GM21825 (cell line): ENCODE measurements around the gene TRIO.

Experiments used
- ATAC-seq: cut with Tn5 transposase; IDR thresholded peaks from one replicate; pipeline ENCODE4 v1.9.1; 2021; ENCODE audit warnings: mild to moderate bottlenecking, moderate library complexity; ENCODE audit not compliant: unreplicated experiment

Gene TRIO

DNA sequence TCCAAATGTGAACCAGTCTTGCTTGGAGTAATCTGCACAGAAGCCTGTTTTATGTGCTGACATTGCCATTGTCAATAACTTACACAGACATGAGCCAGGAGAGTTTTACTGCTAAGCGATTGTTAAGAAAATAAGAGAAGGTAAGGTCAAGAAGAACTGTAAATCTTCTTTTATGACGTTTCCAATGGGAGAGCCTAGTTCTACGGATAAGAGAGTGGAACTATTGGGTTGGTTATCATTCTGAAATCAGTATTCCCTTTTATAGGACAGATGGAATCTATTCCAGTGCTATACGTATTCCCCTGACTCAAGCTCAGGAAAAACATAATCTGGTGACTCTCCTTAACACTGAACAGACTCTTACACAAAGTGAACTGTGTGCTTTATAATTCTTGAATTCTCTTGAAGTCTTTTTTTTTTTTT, 300.5 kb downstream of the TRIO start:
- no peak for ATAC-seq

DNA sequence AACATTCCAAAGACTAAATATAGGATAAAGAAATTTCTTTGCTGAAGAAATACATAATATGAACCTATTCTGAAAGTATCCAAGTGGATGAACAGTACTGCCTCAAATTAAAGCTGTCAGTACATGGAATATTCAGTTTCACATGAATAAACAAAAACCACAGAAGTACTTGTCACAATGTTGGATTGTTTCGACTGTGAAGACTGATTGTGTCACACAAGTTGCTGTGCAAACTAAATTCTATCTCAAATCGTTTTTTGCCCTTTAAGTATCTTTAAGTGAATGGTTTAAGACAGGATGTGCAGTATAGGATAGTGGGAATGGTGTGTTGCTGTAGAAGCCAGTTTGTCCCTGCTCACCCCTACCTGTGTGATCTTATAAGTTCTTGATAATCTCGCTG, 301.0 kb downstream of the TRIO start:
- no peak for ATAC-seq

DNA sequence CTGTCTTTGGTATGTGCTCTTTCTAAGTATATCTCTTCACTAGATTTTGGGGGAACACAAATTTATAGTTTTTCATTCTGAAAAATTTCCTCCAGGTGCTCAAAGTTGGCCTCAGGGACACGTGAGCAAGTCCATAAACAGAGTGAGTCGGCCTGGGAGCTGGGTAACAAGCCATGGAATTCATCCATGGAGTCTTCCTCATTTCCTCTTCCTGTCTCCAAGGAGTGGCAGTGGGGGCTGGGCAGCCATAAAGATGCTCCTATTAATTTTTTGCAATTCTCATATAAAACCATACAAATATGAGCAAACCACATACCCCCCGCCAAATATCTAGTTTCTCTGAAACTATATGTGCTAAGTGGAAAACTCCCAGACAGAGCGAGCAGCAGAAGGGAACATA, 301.9 kb downstream of the TRIO start:
- ATAC-seq: no peak

DNA sequence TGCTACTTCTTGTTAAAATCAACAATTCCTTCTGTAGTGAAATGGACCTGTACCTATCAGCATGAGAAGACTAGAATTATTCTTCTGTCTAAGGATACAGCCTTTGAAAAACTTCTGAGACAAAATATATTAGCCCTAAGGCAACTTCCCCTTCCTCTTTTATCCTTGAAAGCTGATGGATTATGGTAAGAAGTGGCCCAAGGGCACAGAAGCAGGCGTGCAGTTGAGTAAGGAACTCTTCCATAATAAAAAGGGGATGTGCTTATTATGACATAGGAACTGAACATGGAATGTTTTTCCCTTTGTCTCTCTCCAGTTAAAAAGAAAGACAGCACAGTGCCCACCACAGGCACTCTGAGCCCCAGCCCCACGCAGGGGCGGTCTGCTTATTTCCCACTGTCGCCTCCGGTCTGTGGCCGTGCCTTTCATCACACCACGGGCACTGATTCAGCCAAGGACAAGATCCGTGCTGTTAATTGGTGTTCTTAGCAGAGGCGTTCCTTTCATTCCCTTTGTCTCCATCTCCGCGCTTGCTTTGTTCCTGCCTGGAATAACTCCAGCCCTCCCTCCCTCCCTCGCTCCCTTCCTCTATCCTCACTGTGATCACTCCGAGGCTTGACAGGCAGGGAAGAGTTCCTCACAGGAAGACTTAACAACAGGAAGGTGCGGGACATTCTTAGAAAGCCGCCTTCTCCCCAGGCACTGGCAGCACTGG, 302.6 kb downstream of the TRIO start:
- no peak for ATAC-seq

DNA sequence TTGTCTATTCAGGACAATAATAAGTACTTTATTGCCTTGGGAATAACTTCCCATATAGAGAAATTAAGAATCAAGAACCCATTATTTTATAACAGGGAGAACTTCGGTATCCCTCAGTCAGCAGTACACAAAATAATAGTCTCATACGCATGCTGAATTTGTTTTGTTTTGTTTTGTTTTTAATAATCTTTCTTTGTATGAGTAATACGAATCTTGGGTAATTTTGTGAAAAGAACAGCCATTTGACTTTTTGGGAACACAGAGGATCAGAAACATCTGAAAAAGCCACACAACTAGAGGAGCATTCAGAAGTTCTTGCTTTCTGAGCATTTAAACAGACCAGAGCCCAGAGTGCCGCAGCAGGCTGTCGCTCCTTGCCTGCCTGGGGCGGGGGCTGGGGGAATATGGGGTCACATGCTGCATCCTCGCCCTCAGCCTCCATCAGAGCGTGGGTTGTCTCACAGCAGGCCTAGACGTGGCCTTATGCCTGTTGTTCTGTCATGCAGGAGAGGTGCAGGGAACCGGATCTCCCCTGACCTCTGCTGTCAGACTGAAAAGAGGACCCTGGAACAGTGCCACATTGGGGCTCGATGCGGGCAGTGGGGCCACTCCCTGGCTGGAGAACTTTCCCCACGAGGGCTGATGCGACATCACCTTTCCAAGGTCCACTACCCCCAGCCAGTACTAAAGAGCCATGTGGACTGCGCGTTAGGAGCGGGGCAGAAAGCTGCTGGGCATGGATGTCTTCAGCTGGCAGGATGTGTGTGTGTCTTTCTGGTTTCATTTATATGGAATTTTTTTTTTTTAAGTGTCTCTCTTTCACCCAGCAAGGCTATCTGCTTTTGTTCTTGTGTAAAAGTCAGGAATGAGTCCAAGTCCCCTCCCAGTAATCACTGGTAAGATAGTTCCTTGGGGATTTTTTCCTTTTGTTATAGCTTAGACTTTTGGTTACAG, 305.1 kb downstream of the TRIO start:
- no peak for ATAC-seq

DNA sequence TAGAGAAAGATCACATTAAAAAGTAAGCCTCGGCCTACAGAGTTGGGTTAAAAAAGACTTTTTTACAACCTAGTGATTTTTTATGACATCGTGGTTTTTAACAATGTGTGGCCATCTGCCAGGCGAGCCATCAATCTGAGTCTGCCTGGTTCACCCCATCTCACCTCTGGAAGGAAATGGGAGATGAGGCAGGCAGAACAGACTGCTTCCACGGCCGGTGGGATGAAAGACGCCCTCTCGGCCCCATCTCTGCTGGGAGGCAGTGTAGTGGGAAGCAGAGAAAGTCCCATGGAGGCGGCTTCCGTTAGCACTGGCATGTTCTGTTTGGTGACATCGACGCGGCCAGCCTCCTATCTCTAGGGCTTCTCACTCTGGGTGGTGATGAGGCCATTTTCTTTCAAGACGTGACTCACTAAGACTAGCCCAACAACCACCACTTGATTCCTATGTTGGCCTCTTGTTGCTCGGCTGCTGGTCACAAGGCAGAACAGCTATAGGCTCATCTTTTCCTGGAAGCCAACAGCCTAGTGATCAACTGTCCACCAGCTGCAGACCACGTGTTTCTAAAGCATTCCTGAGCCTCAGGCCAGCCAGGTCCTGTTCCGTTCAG, 306.0 kb downstream of the TRIO start:
- no peak for ATAC-seq

DNA sequence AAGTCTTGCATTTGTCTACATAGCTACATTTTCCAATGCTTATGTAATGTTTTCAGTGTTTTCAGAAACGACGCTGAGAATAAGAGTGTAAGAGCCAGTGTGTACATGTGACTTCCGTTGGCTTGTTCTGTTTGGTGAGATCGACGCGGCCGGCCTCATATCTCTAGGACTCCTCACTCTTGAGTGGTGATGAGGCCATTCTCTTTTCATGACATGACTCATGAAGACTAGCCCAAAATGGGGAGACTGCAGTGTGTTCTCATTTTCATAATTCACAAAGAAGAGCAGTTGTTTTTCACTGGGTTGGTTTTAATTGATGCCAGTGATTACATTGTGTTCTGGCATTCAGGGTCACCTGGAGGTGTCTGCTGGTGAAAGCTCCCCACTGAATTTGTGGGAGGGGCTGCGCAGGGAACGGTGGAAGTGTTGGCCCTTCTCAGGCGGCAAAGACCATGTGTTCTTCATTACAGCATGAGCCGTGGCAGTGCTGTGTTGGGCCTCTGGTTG, 306.9 kb downstream of the TRIO start:
- no peak for ATAC-seq

DNA sequence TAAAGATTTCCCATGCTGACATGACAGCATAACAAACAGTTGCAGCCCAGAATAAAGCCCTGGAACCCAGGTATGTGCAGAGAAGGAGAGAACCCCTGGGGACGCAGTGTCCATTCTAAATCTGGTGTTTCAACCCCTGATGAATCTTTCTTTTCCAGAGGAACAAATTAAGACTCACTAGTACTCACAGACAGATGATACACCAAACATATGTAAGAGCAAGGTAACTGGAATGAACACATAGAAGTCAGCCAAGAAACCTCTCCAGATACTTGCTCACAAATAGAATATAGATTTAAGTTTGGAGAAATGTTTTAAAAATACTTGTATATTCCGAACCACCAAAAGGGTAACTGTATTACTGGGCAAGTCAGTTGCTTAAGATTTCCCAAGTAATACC, 307.6 kb downstream of the TRIO start:
- ATAC-seq: no peak

DNA sequence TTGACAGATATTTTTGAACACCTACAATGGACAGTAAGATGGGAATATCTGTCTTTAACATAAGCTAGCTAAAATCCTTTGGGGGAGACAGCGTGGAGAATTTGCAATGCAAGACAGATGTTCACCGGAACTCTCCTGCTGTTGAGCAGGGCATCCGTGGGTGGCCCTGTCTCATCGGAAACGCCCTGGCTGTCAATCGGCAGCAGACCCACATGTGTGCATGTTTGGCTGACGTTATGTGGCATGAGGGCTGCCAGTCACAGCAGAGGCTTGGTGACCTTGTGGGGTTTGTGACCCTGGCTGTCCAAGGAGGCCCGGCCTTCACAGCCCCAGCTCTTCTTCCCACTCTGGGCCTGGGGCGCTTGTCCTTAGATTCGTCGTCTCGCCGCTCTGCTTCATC, 308.7 kb downstream of the TRIO start:
- no peak for ATAC-seq

DNA sequence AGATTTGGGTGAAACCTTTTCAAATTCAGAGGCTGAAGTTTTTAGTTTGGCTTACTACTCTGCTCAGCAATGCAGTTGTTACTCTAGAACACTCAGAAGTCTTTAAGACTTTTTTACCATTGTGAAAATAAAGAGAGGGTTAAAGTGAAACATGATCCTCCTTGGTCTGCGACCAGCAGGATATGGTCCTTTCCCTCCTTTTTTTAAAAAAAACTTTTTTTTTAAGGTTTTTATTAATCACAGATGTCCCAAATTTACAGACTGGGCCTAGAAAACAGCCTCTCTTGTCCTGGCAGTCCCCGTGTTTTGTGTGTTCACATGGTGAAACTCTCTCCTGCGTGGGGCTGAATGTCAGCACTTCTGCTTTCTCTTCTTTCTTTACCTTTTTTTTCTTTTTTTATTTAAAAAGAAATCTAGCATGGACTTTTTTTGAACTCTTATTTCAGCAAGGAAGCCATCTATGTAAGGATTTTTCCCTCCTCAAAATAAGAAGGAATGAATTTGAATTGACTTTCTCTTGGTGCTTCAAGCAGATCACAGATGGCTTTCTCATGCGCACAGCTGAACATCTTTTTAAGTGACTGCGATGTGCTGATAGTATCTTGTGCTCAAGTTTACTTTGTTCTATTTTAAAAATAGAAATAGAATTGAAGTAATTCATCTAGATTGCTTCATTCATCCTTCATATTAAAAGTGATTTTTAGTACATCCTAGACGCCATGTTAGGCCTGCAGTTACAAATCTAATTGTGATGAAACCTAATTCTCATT, 309.7 kb downstream of the TRIO start:
- no peak for ATAC-seq

DNA sequence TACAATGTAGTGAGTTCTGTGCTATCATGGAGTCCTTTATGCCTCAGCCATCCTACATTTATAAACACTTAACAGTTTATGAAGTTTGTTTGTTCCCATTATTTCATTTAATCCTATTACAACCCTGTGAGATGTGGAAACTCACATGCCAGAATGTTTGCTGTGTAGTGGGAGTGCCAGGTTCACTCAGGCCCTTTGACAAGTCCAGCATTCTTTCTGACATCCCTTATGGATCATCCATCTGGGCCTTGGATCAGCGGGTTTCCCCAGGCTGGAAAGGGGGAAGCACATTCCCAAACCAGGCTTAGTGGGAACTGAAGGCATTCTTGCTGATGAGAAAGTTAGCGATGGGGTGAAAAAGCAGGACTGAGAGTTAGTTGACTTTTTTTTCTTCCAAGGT, 310.3 kb downstream of the TRIO start:
- no peak for ATAC-seq

DNA sequence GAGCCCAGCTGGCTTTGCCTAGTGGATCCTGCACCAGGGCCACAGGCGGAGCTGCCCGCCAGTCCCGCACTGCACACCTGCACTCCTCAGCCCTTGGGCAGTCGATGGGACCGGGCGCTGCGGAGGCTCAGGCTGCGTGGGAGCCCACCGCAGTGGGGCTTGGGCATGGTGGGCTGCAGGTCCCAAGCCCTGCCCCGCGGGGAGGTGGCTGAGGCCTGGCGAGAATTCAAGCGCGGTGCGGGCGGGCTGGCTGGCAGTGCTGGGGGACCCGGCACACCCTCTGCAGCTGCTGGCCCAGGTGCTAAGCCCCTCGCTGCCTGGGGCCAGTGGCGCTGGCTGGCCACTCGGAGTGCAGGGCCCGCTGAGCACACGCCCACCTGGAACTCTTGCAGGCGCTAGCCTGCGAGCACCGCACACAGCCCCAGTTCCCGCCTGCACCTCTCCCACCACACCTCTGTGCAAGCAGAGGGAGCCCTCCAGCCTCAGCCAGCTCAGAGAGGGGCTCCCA, 312.7 kb downstream of the TRIO start:
- no peak for ATAC-seq

DNA sequence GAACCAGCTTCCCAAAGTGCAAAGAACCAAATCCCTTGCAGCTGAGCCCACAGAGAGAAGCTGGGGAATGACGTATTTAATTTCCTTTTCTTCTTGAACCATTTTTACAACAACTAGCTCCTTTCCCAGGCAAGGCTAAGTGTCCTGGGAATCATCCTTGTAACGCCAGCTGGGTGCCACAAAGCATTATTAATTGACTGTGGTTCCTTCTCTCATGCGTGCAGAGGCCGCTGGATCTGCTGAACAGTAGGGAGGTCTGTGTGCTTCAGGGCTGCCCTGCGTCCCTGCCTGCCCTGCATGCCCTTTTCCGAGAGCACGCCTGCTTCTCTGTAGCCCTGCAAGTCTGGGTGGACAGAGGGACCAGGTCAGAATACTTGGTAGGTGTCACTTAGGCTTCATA, 314.3 kb downstream of the TRIO start:
- no peak for ATAC-seq

DNA sequence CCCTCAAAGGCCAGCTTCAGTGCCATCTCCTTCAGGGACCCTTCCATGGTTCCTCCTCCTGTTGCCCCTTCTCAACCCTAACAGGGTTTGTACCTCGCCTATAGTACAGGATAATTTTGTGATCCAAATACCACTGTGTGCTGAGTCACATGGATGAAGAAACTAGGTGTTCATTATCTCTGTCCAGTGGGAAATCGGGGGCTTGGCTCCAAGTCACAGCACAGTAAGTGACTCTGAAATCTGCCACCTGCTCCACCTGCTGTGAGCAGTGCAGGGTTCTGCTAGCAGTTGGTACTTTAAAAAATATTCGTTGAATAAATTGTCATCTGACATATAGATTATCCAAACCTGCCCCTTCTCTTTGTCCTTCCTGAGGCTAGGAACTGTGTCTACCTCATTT, 315.3 kb downstream of the TRIO start:
- ATAC-seq: no peak

DNA sequence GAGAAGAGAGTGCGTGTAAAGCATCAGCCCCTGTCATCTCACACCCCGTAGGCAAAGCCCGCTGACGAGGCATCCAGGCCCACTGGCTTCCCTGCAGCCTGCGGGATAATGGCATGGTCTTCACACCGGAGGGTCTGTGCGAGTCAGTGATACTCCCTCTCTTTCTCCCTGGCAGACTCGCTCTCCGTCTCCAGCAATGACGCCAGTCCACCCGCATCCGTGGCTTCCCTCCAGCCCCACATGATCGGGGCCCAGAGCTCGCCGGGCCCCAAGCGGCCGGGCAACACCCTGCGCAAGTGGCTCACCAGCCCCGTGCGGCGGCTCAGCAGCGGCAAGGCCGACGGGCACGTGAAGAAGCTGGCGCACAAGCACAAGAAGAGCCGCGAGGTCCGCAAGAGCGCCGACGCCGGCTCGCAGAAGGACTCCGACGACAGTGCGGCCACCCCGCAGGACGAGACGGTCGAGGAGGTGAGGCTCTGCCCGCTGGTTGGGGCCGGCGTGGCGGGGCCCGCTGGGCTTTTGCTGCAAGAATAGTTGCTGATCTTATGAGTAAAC, 317.8 kb downstream of the TRIO start:
- no peak for ATAC-seq

DNA sequence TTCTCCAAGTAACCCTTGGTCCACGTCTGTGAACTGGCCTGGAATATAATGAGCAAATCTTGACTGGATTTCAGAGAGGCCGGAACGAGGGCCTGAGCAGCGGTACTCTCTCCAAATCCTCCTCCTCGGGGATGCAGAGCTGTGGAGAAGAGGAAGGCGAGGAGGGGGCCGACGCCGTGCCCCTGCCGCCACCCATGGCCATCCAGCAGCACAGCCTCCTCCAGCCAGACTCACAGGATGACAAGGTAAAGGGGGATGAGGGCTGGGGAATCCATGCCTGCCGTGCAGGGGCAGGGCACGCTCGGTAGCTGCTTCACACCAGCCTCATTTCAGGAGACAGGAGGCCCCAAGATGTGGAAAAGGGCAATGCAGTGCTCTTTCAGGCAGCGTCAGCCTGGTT, 319.5 kb downstream of the TRIO start:
- no peak for ATAC-seq

DNA sequence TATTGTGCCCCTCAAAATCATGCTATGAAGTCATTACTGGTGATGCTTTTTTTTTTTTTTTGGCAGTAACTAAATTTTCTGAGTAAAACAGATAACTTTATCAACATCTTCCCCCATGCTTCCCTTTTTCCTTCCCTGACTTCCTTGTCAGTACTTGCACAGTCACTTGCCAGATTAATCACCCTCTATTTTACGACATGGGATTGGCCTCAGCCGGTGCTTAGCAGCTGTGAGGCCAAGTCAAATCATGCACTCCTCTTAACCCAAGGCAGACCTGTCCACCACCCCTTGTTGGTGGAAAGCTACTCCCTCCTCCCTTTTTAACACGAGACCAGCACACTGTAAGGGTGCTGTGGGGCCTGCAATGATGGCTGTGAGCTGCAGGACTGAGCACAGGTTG, 320.5 kb downstream of the TRIO start:
- ATAC-seq: no peak

DNA sequence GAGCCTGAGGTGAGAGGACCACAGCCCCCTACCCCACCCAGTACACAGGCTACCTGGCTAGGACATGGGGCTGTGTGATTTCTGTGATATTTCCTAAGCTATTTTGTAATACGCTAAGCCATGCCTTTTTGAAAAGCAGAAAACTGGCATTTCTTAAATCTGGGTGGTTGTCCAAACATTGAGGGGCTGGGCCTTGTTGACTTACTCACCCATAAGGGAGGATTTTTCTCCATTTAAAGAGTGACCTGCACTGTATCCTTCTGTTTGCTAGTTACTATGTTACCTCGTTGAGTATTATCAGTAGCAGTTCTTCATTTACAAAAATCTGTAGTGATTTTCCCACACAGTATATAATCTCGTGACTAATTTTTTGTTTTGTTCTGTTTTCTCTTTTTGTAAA, 321.0 kb downstream of the TRIO start:
- ATAC-seq: no peak

DNA sequence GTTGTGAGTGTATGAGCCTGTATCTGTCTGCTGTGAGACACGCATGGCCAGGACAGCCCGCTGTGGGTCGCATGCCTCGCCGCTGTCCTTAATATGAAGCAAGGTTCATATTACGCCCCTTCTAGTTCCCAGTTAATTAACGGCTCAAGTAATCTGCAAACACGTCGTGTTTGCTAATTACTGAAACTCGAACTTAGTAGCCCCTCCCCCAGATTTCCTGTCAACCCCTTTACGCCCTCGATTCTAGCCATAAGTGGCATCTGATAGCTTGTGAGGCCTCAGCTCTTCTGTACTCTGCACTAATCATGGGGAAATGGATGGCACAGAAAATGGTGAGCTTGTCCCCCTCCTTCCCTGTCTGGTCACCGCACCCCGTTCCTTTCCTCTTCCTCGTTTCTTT, 321.5 kb downstream of the TRIO start:
- no peak for ATAC-seq

DNA sequence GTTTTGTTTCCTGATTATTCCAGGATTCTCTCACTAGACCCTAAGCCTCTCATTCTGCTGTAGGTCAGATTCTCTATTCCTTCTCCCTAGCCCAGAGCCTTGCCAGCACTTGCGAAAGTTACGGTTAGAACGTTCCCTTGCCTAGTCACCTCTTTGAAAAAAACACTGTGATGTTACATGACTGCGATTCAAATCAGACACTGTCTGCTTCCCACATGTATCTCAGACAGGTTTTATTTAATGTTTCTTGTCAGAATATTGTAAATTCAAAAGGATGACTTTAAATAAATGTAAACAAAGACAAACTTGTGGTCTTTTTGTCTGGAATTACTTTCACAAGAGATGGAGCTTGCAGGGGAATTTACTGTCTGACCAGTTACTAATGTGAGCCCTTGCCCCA, 322.0 kb downstream of the TRIO start:
- no peak for ATAC-seq
